GM23248 (cell line): ENCODE measurements around the gene JAK2. TPM values are rescaled to one million over a fixed set of nuclear protein-coding genes. Genes with fewer than 3 reads are reported as not detected.

Source experiments
- DNase-seq: peaks from one replicate; pipeline ENCODE4 v3.0.0-alpha.2; 2015
- H2AFZ ChIP-seq: fragments of 200-600 bp; sonication (generic); 2 replicates; pipeline ENCODE4 v1.6.1; 2016; ENCODE audit warnings: antibody characterized with exemption
- H3F3A ChIP-seq: fragments of 200-600 bp; sonication (generic); 2 replicates; pipeline ENCODE4 v1.6.1; 2016; ENCODE audit warnings: mild to moderate bottlenecking, antibody characterized with exemption, mixed run types; ENCODE audit not compliant: insufficient read depth
- H3K27ac ChIP-seq: fragments of 200-600 bp; sonication (generic); 2 replicates; pipeline ENCODE4 v1.5.1; 2016; ENCODE audit warnings: mild to moderate bottlenecking
- H3K27me3 ChIP-seq: fragments of 200-600 bp; sonication (generic); replicated peaks from 2 replicates; pipeline ENCODE4 v1.6.1; 2016; ENCODE audit warnings: mild to moderate bottlenecking; ENCODE audit not compliant: insufficient read depth
- H3K36me3 ChIP-seq: fragments of 200-600 bp; sonication (generic); 2 replicates; pipeline ENCODE4 v1.6.1; 2016; ENCODE audit warnings: low read depth, mild to moderate bottlenecking
- H3K4me1 ChIP-seq: fragments of 200-600 bp; sonication (generic); 2 replicates; pipeline ENCODE4 v1.6.1; 2016; ENCODE audit warnings: mild to moderate bottlenecking; ENCODE audit not compliant: insufficient read depth
- H3K4me2 ChIP-seq: fragments of 200-600 bp; sonication (generic); one replicate; pipeline ENCODE4 v1.6.1; 2016; ENCODE audit warnings: mild to moderate bottlenecking; ENCODE audit not compliant: unreplicated experiment
- H3K4me3 ChIP-seq: fragments of 200-600 bp; sonication (generic); 2 replicates; pipeline ENCODE4 v1.5.1; 2016; ENCODE audit warnings: mild to moderate bottlenecking
- H3K79me2 ChIP-seq: fragments of 200-600 bp; sonication (generic); 2 replicates; pipeline ENCODE4 v1.6.1; 2016; ENCODE audit warnings: mild to moderate bottlenecking; ENCODE audit not compliant: insufficient read depth
- H3K9ac ChIP-seq: fragments of 200-600 bp; sonication (generic); 2 replicates; pipeline ENCODE4 v1.6.1; 2016; ENCODE audit warnings: mild to moderate bottlenecking
- H3K9me2 ChIP-seq: fragments of 200-600 bp; sonication (generic); 2 replicates; pipeline ENCODE4 v1.6.1; 2016; ENCODE audit warnings: mixed run types, mild to moderate bottlenecking, moderate library complexity; ENCODE audit not compliant: insufficient read depth
- H3K9me3 ChIP-seq: fragments of 200-600 bp; sonication (generic); one replicate; pipeline ENCODE4 v1.6.1; 2017; ENCODE audit warnings: low read depth
- H4K20me1 ChIP-seq: fragments of 200-600 bp; sonication (generic); 2 replicates; pipeline ENCODE4 v1.6.0; 2016; ENCODE audit not compliant: insufficient read depth
- EZH2 ChIP-seq: fragments of 200-600 bp; sonication (generic); IDR thresholded peaks from 2 replicates; pipeline ENCODE4 v1.6.1; 2018; ENCODE audit warnings: antibody characterized with exemption, mild to moderate bottlenecking; ENCODE audit not compliant: insufficient read depth, poor library complexity, severe bottlenecking
- EZH2phosphoT487 ChIP-seq: fragments of 200-600 bp; sonication (generic); IDR thresholded peaks from 2 replicates; pipeline ENCODE4 v1.6.1; 2018; ENCODE audit warnings: antibody characterized with exemption, moderate library complexity, mild to moderate bottlenecking, low read depth; ENCODE audit not compliant: insufficient read depth
- WGBS, 2 experiments: methylation state at CpG; one replicate each; pipeline ENCODE4 v1.1.6; 2015 to 2017; ENCODE audit warnings: low lambda C conversion rate in 2 of 2, low coverage in 1 of 2; ENCODE audit errors: missing lambda C conversion rate in 2 of 2; 5-methylcytosine and 5-hydroxymethylcytosine counted together
- in situ Hi-C: fragments of 300-500 bp; cut with MboI; formaldehyde crosslinking; loops from 2 replicates; pipeline ENCODE4 v1.15.0; 2020
- polyA plus RNA-seq: library from polyadenylated mRNA; unstranded; fragments of >200 nt; fragmentation: Nextera tagmentation; extraction: Ambion mirVana; gene quantifications from 2 replicates; pipeline ENCODE4 v1.2.1, GENCODE V29; 2016
- total RNA-seq: library from RNA; depleted of rRNA; stranded (reverse); fragments of >200 nt; shearing (Covaris generic); gene quantifications from 2 replicates; pipeline ENCODE4 v1.2.3, GENCODE V29; 2014

Gene JAK2
- total and polyA plus RNA-seq, 2 experiments from 2014 or later = 5.0 to 6.5 TPM

GRCh38 chr9:5110867-5111681 lies 126.0 kb downstream of the JAK2 start:
- H3K9ac ChIP-seq = no peak overlapping the region
- H3K79me2 ChIP-seq = no peaks in the 10 kb centered on the region
- WGBS, 2 experiments = 98 to 99% methylated on average over 46 to 48 of the region's 50 CpGs
- no peak for DNase-seq
- H3K9me2 ChIP-seq = no peaks in the 10 kb centered on the region
- H4K20me1 ChIP-seq = no peaks in the 10 kb centered on the region
- no peaks in the 10 kb centered on the region for H3K4me1 ChIP-seq
- H3F3A ChIP-seq = no peaks in the 10 kb centered on the region
- in situ Hi-C loops = no loop called here
- peaks cover 7% of the 10 kb centered on the region; the same call in 1 of the 2 replicates for H3K36me3 ChIP-seq
- no peak for TF ChIP-seq EZH2
- no peak for TF ChIP-seq EZH2phosphoT487
- no peaks in the 10 kb centered on the region for H3K27me3 ChIP-seq
- H2AFZ ChIP-seq = no peak overlapping the region
- H3K9me3 ChIP-seq = no peaks in the 10 kb centered on the region
- H3K4me2 ChIP-seq = no peak overlapping the region
- no peak overlapping the region for H3K4me3 ChIP-seq
- H3K27ac ChIP-seq = no peak overlapping the region

DNA sequence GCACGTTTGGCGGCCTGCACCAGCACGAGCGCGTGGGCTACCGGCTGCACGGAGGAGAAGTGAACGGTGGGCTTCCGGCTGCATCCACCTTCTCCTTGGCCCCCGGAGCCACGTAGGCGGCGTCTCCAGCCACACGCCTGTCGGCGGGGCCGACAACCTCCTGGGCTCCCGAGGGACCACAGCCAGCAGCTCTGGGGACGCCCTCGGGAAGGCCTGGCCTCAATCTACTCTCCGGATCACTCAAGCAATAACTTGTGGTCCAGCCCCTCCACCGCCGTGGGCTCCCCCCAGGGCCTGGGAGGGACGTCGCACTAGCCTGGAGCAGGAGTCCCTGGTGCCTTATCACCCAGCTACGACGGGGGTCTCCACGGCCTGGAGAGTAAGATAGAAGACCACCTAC lies 126.6 kb downstream of the JAK2 start:
- H3K4me2 ChIP-seq = no peak overlapping the region
- no peak overlapping the region for H2AFZ ChIP-seq
- in situ Hi-C loops = no loop called here
- no peak overlapping the region for H3K9ac ChIP-seq
- no peaks in the 10 kb centered on the region for H3K9me2 ChIP-seq
- no peaks in the 10 kb centered on the region for H3F3A ChIP-seq
- H3K4me1 ChIP-seq = no peaks in the 10 kb centered on the region
- no peaks in the 10 kb centered on the region for H3K27me3 ChIP-seq
- WGBS, 2 experiments = 96 to 97% methylated on average over 8 to 25 of the region's 28 CpGs
- H3K4me3 ChIP-seq = no peak overlapping the region
- DNase-seq = no peak
- H3K79me2 ChIP-seq = no peaks in the 10 kb centered on the region
- no peaks in the 10 kb centered on the region for H4K20me1 ChIP-seq
- H3K36me3 ChIP-seq = peaks cover 7% of the 10 kb centered on the region; the same call in 1 of the 2 replicates
- H3K27ac ChIP-seq = no peak overlapping the region
- H3K9me3 ChIP-seq = no peaks in the 10 kb centered on the region
- no peak for TF ChIP-seq EZH2
- TF ChIP-seq EZH2phosphoT487 = no peak

DNA sequence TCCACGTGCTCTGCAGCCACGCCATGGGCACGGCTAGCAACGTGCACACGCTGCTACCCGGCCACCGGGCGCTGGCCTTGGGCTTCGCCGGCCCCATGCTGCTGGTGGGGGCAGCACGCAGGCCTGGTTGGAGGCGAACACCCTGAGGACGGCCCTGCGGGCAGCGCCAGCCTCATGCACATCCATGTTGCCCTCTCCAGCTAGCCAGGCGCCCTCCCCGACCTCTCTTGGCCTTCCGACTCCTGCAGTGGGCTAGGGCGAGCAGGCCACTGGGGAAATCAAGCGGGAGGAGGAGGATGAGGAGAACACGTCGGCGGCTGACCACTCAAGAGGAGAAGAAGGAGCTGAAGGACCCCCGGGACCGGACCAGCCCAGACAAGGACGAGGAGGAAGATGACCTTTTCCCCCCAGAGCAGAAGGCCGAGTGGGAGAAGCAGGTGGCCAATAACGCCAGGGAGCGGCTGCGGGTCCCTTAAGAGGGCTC lies 127.1 kb downstream of the JAK2 start:
- Histone ChIP-seq H3K4me3 (no peak overlapping the region), H3K36me3 (peaks cover 7% of the 10 kb centered on the region; the same call in 1 of the 2 replicates), H3K9me2 (no peaks in the 10 kb centered on the region), H3K4me2 (no peak overlapping the region), H3K79me2 (no peaks in the 10 kb centered on the region), H3K4me1 (no peaks in the 10 kb centered on the region), H3K27me3 (no peaks in the 10 kb centered on the region), H4K20me1 (no peaks in the 10 kb centered on the region), H3K9me3 (no peaks in the 10 kb centered on the region), H3K9ac (no peak overlapping the region), H2AFZ (no peak overlapping the region), H3F3A (no peaks in the 10 kb centered on the region), H3K27ac (no peak overlapping the region)
- TF ChIP-seq EZH2phosphoT487 (no peak), EZH2 (no peak)
- in situ Hi-C loops = no loop called here
- WGBS, 2 experiments = 97% methylated on average over 29 to 30 of the region's 30 CpGs
- no peak for DNase-seq

- Histone ChIP-seq H3K27ac (no peak overlapping the region), H3K36me3 (peaks cover 7% of the 10 kb centered on the region; the same call in 1 of the 2 replicates), H3K27me3 (no peaks in the 10 kb centered on the region), H3K4me3 (no peak overlapping the region), H3K4me1 (no peaks in the 10 kb centered on the region), H2AFZ (no peak overlapping the region), H3F3A (no peaks in the 10 kb centered on the region), H3K9ac (no peak overlapping the region), H4K20me1 (no peaks in the 10 kb centered on the region), H3K4me2 (no peak overlapping the region), H3K9me3 (no peaks in the 10 kb centered on the region), H3K9me2 (no peaks in the 10 kb centered on the region), H3K79me2 (no peaks in the 10 kb centered on the region)
- in situ Hi-C loops = no loop called here
- no peak for TF ChIP-seq EZH2
- TF ChIP-seq EZH2phosphoT487 = no peak
- WGBS, 2 experiments = 95 to 96% methylated on average over 20 of the region's 20 CpGs
- no peak for DNase-seq
Observed at GRCh38 chr9:5112646-5113045, 127.6 kb downstream of the JAK2 start.
